AG04450 (cell line): ENCODE measurements around the gene KRTAP5-7. TPM values are rescaled to one million over a fixed set of nuclear protein-coding genes. Genes with fewer than 3 reads are reported as not detected.

Experiments
- CTCF ChIA-PET: fragments of 300-600, 350-600 bp; formaldehyde crosslinking; extraction: SDS; loops from one replicate; lab custom pipeline; 2022; ENCODE audit warnings: antibody characterized with exemption, inconsistent platforms; lab: Charles Lee
- POLR2A ChIA-PET: fragments of 350-600 bp; formaldehyde crosslinking; extraction: SDS; loops from one replicate; lab custom pipeline; 2021; ENCODE audit warnings: antibody characterized with exemption, inconsistent platforms; lab: Yijun Ruan, JAX
- DNase-seq: peaks from one replicate; pipeline ENCODE4 v3.0.0-alpha.2; 2011; ENCODE audit warnings: low read depth, low spot score
- H3K27ac ChIP-seq: one replicate; pipeline ENCODE4 v1.5.1; 2012; ENCODE audit warnings: low read depth, low read length, control low read depth
- H3K27me3 ChIP-seq: one replicate; pipeline ENCODE4 v1.6.0; 2012; ENCODE audit warnings: low read length; ENCODE audit not compliant: control insufficient read depth, insufficient read depth
- H3K4me3 ChIP-seq: 2 replicates; pipeline ENCODE4 v1.5.1; 2011; ENCODE audit warnings: mild to moderate bottlenecking, low read depth, low read length, control low read depth
- H3K9me3 ChIP-seq: 2 replicates; pipeline ENCODE4 v1.5.1; 2012; ENCODE audit warnings: low read length; ENCODE audit not compliant: control insufficient read depth, insufficient read depth
- polyA plus RNA-seq: library from polyadenylated mRNA; depleted of rRNA; stranded (reverse); fragments of >200 nt; gene quantifications from 2 replicates; pipeline ENCODE4 v1.2.3, GENCODE V29; 2011
- TF ChIP-seq, protein P1 (sequence below): IDR thresholded peaks from 2 replicates; pipeline ENCODE4 v1.5.1; 2011; ENCODE audit warnings: low read depth, low read length, control low read depth, inconsistent platforms

KRTAP5-7 gene
- polyA plus RNA-seq, 1 experiment: not detected

DNA sequence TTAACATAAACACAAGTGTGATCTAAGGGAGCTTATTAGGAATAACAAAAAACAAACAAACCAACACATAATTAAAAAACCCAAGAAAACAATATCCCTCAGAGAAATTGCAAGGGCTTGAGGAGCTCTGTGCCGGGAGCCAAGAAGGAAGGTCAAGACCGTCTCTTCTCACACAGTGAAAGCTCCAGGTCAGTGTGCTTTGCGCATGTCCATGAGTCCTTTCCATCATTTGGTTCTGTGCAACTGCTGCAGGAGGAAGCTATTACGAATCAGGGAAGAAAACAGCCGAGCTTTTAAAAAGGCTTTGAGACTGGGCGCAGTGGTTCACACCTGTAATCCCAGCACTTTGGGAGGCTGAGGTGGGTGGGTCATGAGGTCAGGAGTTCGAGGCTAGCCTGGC, 15.3 kb downstream of the KRTAP5-7 start:
- H3K27me3 ChIP-seq: no peaks in the 10 kb centered on the region
- TF ChIP-seq, protein P1, sequence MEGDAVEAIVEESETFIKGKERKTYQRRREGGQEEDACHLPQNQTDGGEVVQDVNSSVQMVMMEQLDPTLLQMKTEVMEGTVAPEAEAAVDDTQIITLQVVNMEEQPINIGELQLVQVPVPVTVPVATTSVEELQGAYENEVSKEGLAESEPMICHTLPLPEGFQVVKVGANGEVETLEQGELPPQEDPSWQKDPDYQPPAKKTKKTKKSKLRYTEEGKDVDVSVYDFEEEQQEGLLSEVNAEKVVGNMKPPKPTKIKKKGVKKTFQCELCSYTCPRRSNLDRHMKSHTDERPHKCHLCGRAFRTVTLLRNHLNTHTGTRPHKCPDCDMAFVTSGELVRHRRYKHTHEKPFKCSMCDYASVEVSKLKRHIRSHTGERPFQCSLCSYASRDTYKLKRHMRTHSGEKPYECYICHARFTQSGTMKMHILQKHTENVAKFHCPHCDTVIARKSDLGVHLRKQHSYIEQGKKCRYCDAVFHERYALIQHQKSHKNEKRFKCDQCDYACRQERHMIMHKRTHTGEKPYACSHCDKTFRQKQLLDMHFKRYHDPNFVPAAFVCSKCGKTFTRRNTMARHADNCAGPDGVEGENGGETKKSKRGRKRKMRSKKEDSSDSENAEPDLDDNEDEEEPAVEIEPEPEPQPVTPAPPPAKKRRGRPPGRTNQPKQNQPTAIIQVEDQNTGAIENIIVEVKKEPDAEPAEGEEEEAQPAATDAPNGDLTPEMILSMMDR: no peak
- H3K9me3 ChIP-seq: peaks cover 5% of the 10 kb centered on the region
- ChIA-PET POLR2A (no interaction called here), CTCF (no interaction called here)
- DNase-seq: no peak
- no peak overlapping the region for H3K4me3 ChIP-seq
- H3K27ac ChIP-seq: no peak overlapping the region

DNA sequence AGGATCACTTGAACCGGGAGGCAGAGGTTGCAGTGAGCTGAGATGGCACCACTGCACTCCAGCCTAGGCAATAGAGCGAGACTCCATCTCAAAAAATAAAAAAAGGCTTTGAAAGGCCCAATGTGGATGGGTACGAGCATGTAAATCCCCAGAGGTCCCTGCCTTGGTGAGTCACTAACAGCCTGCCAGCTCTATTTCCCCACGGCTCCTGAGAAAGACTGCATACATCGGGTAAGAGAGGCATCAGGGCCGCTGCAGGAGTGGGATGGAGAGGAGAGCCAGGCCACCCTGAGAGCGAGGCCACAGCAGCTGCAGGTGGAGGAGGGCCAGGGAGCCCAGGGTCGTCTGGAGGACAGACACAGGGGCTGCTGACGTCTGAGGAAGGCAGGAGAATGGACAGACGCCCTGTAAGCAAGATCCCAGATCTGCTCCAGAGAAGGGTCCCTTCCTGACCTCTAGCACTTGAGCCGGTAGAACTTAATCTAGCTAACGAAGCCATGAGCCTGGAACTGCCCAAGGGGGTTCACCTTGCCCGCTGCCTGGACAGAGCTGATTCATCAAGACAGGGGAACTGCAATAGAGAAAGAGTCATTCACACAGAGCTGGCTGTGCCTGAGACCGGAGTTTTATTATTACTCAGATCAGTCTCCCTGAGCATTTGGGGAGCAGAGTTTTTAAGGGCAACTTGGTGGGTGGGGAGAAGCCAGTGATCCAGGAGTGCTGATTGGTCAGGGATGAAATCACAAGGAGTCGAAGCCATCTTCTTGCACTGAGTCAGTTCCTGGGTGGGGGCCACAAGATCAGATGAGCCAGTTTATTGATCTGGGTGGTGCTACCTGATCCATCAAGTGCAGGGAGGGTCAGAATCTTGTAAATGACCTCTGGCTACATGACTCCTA, 16.1 kb downstream of the KRTAP5-7 start:
- ChIA-PET POLR2A (no interaction called here), CTCF (no interaction called here)
- no peak for DNase-seq

DNA sequence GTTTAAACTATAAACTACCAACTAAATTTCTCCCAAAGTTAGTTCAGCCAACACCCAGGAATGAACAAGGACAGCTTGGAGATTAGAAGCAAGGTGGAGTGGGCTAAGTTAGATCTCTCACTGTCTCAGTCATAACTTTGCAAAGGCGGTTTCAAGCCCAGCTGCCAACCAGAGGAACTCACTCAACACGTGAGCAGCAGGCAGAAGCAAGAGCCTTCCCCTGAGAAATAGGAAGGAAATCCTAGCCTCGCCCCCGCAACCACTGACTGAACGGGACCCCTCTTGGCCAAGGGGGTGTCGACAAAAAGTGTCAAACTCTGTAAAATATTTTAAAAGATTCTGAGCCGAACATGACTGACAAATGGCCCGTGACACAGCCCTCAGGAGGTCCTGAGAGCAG, 16.8 kb downstream of the KRTAP5-7 start:
- Histone ChIP-seq H3K4me3 (no peak overlapping the region), H3K27ac (no peak overlapping the region), H3K27me3 (no peaks in the 10 kb centered on the region), H3K9me3 (peaks cover 5% of the 10 kb centered on the region)
- CTCF ChIA-PET: no interaction called here
- TF ChIP-seq, protein P1: no peak
- DNase-seq: no peak
- POLR2A ChIA-PET: no interaction called here

More for the DNA sequence above, 16.1 kb downstream of the KRTAP5-7 start:
- Histone ChIP-seq H3K4me3 (no peak overlapping the region), H3K27ac (no peak overlapping the region), H3K27me3 (no peaks in the 10 kb centered on the region), H3K9me3 (peaks cover 5% of the 10 kb centered on the region)
- TF ChIP-seq, protein P1: no peak

DNA sequence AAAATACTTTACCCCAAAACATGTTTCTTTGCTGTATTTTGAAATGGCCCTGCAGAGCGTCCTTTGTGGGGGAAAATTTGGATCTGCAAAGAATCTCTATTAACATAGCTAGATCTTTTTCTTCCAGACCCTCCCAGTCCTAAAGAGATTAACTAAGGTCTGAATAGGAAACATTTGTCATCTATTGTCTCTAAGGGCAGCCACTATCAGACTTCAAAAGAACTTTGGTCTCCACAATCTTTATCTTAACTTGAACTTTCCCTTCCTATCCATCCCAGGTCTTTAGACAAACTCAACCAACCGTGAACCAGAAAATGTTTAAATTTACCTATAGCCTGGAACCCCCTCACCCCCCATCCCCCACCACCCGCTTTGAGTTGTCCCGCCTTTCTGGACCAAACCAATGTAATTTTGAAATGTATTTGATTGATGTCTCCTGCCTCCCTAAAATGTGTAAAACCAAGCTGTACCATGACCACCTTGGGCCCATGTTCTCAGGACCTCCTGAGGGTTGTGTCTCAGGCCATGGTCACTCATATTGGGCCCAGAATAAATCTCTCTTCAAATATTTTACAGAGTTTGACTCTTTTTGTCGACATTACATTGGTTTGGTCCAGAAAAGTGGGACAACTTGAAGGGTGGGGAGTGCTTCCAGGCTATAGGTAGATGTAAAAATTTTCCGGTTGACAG, 17.6 kb downstream of the KRTAP5-7 start:
- CTCF ChIA-PET: no interaction called here
- no peak for DNase-seq
- peaks cover 5% of the 10 kb centered on the region for H3K9me3 ChIP-seq

More for the DNA sequence above, 17.6 kb downstream of the KRTAP5-7 start:
- H3K27ac ChIP-seq: no peak overlapping the region
- H3K27me3 ChIP-seq: no peaks in the 10 kb centered on the region
- POLR2A ChIA-PET: no interaction called here
- TF ChIP-seq, protein P1: no peak
- H3K4me3 ChIP-seq: no peak overlapping the region
